ENCODE measurements around the gene CBFB. TPM values are rescaled to one million over a fixed set of nuclear protein-coding genes. Genes with fewer than 3 reads are reported as not detected.

CBFB gene
- total RNA-seq, 2 donors from 2014 or later = 41.5 TPM

- intact Hi-C loops (cut with DNase I) = no loop called here
- H3K4me1 ChIP-seq = peaks cover 4% of the 10 kb centered on the region
- no peaks in the 10 kb centered on the region for H3K9me3 ChIP-seq
- no peak for TF ChIP-seq CTCF (IDR thresholded peaks at IDR 0.05)
- no peaks in the 10 kb centered on the region for H3K36me3 ChIP-seq
- H3K4me3 ChIP-seq = peak overlapping the region; percentile 56
- H3K9ac ChIP-seq (ENCODE audit: low read depth in 2 of 2, low read length in 2 of 2) = peak overlapping the region; percentile 58 to 60
- peak overlapping the region; percentile 22 for H3K27ac ChIP-seq
- H3K27me3 ChIP-seq = peaks cover 11% of the 10 kb centered on the region
- DNase-seq = peak; percentile 59
Measured at GRCh38 chr16:67013823-67014633, 14.9 kb upstream of the CBFB start.

- H3K4me3 ChIP-seq = peak overlapping the region; percentile 56
- peak overlapping the region in 1 of 2 donors; percentile 60 for H3K9ac ChIP-seq (ENCODE audit: low read depth in 2 of 2, low read length in 2 of 2)
- peaks cover 4% of the 10 kb centered on the region for H3K4me1 ChIP-seq
- H3K27ac ChIP-seq = no peak overlapping the region
- no peaks in the 10 kb centered on the region for H3K36me3 ChIP-seq
- no peak for TF ChIP-seq CTCF (IDR thresholded peaks at IDR 0.05)
- H3K9me3 ChIP-seq = no peaks in the 10 kb centered on the region
- intact Hi-C loops (cut with DNase I) = loop anchor here (5.0 kb wide), 1 partner anchor 143 kb away; the partner anchor contains the start of genes FBXL8 and TRADD
- no peak for DNase-seq
- peaks cover 11% of the 10 kb centered on the region for H3K27me3 ChIP-seq
Measured at GRCh38 chr16:67014634-67015312, 14.2 kb upstream of the CBFB start.

GRCh38 chr16:67015313-67015731, 13.6 kb upstream of the CBFB start:
- Histone ChIP-seq H3K36me3 (no peaks in the 10 kb centered on the region), H3K27ac (no peak overlapping the region), H3K9me3 (no peaks in the 10 kb centered on the region), H3K4me1 (peaks cover 4% of the 10 kb centered on the region), H3K9ac (ENCODE audit: low read depth in 2 of 2, low read length in 2 of 2) (no peak overlapping the region), H3K27me3 (peaks cover 11% of the 10 kb centered on the region), H3K4me3 (no peak overlapping the region)
- no peak for TF ChIP-seq CTCF (IDR thresholded peaks at IDR 0.05)
- intact Hi-C loops (cut with DNase I) = loop anchor here (5.0 kb wide), 1 partner anchor 142 kb away; the partner anchor contains the start of genes FBXL8 and TRADD
- no peak for DNase-seq

GRCh38 chr16:67016143-67016542, 12.8 kb upstream of the CBFB start:
- Histone ChIP-seq H3K36me3 (no peaks in the 10 kb centered on the region), H3K9me3 (no peaks in the 10 kb centered on the region), H3K4me3 (no peak overlapping the region), H3K9ac (ENCODE audit: low read depth in 2 of 2, low read length in 2 of 2) (no peak overlapping the region), H3K27me3 (peaks cover 11% of the 10 kb centered on the region), H3K27ac (no peak overlapping the region), H3K4me1 (peaks cover 4% of the 10 kb centered on the region)
- DNase-seq = no peak
- TF ChIP-seq CTCF (IDR thresholded peaks at IDR 0.05) = no peak
- intact Hi-C loops (cut with DNase I) = loop anchor here (5.0 kb wide), 1 partner anchor 141 kb away; the partner anchor contains the start of genes FBXL8 and TRADD

GRCh38 chr16:67016681-67017420, 12.1 kb upstream of the CBFB start:
- Histone ChIP-seq H3K27me3 (peaks cover 11% of the 10 kb centered on the region), H3K4me3 (no peak overlapping the region), H3K36me3 (no peaks in the 10 kb centered on the region), H3K27ac (no peak overlapping the region), H3K9me3 (no peaks in the 10 kb centered on the region), H3K9ac (ENCODE audit: low read depth in 2 of 2, low read length in 2 of 2) (no peak overlapping the region), H3K4me1 (peaks cover 4% of the 10 kb centered on the region)
- DNase-seq = no peak
- intact Hi-C loops (cut with DNase I) = loop anchor here (5.0 kb wide), 1 partner anchor 140 kb away; the partner anchor contains the start of genes FBXL8 and TRADD
- TF ChIP-seq CTCF (IDR thresholded peaks at IDR 0.05) = no peak

Measured in colonic mucosa (tissue), 4 donors.